GM18873 (cell line): ENCODE measurements around the gene CRYZ.

ENCODE experiments used
- ATAC-seq: cut with Tn5 transposase; IDR thresholded peaks from one replicate; pipeline ENCODE4 v1.9.1; 2021; ENCODE audit warnings: mild to moderate bottlenecking, moderate library complexity, moderate number of reproducible peaks; ENCODE audit not compliant: unreplicated experiment, low FRiP score

CRYZ gene

DNA sequence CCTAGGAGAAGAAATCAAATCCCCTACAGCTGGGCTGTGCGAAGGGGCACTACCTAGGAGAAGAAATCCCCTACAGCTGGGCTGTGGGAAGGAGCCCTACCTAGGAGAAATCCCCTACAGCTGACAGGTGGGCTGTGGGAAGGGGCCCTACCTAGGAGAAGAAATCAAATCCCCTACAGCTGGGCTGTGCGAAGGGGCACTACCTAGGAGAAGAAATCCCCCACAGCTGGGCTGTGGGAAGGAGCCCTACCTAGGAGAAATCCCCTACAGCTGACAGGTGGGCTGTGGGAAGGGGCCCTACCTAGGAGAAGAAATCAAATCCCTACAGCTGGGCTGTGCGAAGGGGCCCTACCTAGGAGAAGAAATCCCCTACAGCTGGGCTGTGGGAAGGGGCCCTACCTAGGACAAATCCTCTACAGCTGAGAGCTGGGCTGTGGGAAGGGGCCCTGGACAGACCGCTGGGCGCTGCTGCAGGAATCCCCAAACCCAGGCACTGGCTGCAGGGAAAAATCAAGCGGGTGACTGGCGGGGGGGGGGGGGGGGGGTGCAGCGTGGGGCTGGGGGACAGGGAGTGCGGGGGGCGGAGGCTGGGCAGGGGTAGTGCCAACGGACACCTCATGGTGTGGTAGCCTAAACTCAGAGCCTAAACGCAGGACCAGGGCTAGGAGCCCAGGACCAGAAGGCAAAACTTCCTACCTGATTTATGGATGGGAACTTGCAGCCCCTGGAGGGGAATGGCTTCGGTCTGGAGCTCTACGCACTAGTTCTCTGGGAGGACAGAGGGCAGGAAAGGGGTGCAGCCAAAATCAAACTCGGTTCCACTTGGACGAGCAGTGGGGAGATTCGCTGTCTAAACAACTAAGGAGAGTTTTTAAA, 541 bp downstream of the CRYZ start:
- ATAC-seq = peak; percentile 23

DNA sequence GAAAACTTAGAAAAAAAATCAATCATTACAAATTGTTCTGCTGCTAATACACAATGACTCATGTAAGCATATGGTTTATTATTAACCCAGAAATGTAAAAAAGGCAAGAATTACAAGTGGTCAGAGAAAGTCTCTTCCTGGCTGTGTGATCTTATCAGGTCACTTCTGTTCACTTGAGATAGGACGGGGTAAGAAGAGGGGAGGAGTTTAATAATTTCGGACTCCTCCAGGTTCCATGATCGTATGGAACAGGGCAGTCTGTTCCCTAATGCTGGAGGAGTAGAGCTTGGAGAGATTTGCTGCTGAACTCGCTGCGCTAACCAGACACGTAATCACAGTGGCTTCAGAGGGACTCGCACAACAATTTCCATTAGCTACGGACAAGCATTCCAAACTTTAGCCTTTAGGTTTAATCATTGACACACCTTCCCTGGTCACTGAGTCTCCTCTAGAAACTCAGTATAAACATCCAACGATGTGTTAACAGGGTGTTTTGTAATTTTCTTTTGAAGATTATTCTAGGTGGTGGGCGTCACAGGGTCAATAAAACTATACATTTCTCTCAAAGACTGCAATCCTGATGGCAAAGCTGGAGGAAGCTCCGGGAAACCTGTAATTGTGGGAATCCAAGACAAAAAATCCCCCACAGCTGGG, 1.3 kb downstream of the CRYZ start:
- peak; percentile 28 for ATAC-seq

DNA sequence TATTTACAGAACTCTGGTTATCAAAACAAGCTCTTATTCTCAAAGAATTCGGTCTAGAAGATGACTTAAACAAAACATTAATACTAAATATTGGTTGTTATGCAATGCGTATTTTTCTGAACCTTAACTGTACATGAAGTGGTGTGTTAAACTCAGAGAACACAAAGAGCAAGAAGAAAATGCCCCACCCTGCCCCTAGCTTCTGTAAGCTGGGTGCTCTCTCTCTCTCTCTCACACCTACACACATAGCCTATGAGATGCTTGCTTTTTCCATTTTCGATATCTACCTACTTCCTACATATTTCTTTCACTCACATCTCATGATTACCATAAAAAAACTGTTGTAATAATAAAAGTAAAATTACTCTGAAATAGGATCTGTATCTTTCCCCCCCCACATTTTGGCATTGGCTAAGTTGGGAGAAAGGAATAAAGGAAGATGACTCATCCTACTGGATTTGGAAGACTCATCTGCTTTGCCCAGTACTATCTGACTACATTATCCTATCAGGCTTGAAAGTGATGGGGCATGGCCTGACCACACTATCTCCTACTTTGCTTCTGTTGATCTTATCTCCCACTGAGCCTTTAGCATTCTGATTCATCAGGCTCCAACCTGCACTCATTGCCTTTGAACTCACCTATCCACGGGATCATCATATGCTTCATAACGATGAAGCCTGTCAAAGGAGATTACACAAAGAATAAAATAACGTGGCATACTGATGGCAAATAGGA, 2.9 kb downstream of the CRYZ start:
- no peak for ATAC-seq

DNA sequence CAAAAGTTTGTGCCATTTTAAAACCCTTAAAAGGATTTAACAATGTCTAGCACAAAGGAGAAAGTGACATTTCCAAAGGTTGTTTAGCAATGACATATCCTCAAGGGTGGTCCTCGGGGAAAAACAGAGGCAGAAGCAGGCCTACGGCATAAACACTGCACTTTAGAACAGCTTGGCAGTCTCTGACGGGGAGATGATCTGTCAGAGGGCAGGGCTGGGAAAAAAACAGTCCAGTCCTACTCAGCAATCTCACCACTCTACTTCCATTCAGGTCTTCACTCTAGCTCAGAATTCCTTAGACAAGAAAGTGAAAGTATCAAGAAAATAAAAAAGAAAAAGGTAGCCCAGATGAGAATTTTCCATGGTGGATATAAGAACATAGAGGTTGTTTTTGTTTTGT, 4.1 kb downstream of the CRYZ start:
- ATAC-seq = no peak

DNA sequence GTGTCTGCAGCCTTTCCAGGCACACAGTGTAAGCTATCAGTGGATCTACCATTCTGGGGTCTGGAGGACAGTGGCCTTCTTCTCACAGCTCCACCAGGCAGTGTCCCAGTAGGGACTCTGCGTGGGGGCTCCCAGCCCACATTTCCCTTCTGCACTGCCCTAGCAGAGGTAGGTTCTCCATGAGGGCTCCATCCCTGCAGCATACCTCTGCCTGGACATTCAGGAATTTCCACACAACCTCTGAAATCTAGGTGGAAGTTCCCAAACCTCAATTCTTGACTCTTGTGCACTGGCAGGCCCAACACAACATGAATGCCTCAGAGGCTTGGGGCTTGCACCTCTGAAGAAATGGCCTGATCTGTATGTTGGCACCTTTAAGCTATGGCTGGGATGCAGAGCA, 6.8 kb downstream of the CRYZ start:
- no peak for ATAC-seq

DNA sequence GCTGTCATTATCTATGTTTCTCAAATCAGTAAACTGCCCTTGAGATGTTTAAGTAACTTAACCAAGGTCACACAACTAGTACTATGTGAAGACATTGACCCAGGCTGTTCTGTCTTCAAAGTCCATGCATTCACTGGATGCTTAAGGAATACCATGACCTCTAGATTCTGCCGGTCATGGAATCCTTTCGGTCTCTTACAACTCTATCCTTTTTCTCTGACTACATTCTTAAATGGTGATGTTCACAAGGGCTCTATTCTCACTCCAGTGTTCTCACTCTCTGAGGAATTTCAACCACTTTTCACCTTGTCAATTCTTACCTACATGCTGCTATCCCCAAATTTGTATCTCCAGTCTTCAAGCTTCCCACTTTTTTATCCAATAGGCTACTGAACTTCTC, 15.2 kb downstream of the CRYZ start:
- no peak for ATAC-seq

DNA sequence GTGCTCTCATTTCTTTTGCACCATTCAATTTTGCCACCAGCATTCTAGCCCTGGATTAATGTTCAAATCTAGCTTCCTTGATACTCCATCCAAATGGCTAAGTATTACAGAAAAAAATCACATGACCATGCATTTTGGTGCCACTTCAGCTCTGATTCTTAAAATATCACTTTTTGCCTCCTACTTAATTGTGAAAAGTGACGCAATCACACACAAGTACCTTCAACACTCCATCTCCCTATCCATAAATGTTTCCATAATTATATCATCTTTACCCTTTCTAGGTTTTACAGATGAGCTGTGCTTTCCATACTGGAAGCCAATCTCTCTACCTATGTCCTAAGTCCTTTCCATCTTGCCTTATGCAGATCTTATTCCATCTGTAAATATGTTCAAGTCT, 16.0 kb downstream of the CRYZ start:
- no peak for ATAC-seq

DNA sequence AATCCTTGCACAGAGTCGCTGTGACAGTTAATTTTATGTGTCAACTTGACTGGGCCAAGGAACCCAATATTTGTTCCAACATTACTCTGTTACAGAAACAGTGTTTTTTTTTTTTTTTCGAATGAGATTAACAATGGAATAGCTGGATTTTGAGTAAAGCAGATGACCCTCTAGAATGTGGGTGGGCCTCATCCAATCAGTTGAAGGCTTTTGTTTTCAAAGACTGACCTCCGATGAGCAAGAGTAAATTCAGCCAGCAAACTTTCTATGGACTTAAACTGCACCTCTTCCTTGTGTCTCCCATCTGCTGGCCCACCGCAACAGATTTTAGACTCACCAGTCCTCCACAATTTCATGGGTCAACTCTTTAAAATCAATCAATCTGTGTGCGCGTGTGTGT, 17.0 kb downstream of the CRYZ start:
- no peak for ATAC-seq

DNA sequence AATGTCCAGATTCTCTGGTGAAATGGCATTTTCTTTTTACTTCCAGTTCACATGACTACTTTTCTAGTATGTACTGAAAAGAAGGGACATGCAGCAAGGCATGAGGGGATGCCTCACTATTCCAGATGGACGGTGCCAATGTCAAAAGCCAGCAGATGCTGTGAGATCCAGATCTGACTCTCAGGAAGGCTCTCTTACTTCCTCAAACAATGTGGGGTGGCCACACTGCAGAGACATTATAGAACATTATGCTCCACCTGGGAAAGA, 17.7 kb downstream of the CRYZ start:
- ATAC-seq = no peak

DNA sequence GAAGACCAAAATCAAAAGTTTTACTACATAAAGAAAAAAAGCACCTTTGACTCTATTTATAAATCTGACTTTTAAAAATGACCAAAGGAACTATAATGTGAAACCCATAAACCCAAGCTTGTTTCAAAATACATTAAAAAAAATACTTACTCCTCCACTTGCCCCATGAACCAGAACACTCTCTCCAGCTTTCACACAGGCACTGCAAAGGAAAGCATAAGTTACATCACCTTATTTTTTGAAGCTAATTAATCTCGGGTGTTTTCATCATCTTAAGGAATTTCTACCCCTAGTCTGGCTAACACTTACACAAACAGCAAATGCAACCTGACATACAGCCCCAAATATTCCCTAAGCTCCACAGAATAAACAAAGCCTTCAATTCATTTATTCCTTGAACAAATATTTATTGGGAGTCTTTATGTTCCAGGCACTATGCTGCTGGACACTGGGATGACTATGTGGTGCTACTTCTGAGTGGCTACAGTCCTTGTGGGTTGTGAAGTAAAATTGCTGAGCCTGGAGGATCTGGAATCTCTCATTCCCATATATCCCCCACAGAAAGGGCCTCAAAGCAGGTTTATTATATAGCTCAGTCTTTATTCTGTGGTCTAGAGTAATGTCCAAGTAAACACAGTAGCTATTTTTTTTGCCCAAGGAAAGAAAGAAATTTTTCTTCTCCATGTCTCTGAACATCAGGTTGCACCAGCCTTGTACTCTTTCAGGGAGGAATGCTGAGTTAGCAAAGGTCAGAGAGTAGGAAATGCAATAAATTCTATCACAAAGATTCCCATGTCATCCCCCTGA, 18.2 kb downstream of the CRYZ start:
- no peak for ATAC-seq

DNA sequence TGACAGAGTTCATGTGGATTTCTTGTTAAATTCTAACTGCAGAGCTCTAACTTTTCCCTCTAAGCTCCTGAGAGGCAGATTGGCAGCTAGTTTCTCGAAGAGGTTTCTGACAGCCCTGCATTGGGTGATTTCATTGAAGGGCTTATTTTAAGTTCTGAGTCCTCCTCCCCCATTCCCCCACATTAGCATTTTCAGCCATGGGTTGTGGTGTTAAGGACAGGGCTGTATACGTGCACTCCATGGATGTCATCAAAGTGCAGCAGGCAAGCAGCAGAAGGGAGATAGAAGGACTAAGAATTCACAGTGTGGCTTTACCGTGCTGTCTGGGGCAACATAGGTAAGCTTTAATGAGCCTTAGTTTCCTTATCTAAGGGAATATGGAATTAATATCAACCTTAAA, 19.0 kb downstream of the CRYZ start:
- no peak for ATAC-seq

DNA sequence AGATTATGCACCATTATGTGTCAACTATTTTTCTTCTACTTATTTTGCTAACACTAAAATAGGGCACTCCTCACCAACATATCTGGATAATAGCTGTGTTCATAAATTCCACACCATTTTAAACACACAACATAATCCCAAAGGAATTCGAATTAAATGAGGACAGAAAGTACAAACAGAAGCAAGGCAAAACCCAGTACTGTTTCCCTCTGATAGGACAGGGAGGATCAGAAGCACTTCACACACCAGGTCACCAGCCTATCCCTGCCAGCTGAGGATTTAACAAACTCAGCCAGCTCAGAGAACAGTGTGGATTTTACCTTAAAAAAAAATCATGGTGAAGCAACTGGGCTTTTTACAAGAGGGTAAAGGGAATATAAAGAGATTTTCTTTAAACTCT, 20.0 kb downstream of the CRYZ start:
- ATAC-seq = no peak

DNA sequence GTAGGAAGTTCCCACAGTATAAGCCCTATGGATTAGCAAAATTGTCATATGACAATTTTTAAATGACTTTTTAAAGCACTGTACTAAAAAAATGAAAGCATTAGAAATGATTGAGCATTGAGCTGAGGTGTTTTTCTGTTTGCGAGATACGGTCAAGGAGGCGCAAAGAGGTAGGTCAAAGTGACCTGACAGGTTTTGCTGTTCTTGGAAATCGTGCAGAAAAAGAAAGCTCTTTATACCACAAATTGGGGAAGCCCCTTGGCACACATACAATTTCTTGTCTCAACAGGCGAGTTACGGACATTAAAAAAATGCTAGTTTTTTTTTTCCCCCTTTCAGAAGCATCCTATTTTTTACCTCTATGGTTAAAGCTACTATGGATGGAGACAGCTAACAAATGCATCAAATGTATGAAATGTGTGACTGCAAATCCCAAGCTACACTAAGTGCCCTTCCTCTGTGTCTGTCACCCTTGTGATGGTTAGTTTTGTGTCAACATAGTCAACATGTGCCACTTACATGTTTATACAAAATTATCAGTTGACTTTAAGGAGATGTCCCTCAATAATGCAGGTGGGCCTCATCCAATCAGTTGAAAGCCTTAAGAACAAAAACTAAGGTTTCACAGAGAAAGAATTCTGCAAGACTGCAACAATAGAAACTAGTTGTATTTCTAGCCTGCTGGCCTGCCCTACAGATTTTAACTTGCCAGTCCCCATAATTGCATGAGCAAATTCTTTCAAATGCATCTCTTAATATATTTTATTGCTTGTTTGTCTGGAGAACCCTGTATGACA, 29.3 kb downstream of the CRYZ start:
- ATAC-seq = no peak

DNA sequence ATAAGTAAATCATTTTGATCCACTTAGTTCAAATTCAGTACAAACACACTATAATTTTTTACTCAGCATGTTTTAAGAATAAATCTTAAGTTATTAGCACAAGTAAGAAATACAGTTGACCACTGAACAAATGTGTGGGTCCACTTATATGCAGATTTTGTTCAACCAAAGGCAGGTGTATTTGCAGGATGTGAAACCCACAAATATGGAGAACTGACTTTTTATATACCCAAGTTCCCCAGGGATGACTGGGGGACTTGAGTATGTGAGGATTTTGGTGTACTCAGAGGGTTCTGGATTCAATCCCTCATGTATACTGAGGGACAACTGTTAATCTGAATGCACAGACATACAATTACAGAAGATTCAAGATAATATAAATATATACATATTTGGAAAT, 33.5 kb downstream of the CRYZ start:
- no peak for ATAC-seq

DNA sequence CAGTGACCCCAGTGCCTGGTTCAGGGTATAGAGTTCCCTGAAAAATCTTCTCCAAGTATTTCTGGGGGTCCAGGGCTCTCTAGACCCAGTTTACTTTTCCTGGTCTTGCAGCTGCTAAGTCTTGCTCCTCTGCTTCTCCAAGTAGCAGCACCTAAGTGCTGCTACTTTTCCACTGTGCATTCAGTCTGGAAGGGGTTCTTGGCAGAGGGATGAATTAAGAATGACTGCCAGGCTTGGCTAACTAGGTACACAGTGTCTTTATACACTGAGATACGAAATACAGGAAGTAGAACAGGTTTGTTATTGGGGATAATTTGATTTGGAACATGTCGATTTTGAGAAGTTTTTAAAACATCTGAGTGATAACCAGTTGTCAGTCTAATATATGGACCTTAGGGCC, 35.0 kb downstream of the CRYZ start:
- no peak for ATAC-seq

DNA sequence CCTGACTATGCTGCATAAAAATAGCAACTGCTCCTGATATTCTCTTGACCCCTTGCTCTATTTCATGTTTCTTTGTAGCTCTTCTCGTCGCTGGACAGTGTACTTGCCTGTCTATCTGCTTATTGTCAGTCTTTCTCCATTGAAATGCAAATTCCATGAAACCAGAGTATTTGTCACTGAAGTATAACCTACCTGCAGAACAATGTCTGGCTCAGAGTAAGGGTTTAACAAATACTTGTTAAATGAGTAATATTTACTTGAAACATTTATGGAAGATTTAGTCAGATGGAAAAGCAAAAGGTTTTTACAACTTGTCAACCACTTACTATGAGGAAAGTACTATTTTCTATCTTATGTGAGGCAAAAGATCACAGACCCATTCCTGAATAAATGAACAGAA, 39.4 kb downstream of the CRYZ start:
- no peak for ATAC-seq

DNA sequence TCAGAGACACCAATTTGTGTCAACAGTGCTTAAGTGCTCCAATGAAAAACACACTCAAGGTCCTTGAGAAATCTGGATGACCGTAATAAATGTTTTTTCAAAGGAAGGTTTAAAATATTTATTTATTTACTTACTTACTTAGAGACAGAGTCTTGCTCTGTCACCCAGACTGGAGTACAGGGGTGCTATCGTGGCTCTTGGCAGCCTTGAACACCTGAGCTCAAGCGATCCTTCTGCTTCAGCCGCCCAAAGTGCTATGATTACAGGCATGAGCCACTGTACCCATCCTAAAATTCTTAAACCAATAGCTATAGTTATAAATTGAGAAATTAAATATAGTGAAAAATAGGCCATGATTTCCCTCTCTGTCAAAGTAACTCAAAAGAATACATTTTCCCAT, 41.9 kb downstream of the CRYZ start:
- ATAC-seq = no peak

DNA sequence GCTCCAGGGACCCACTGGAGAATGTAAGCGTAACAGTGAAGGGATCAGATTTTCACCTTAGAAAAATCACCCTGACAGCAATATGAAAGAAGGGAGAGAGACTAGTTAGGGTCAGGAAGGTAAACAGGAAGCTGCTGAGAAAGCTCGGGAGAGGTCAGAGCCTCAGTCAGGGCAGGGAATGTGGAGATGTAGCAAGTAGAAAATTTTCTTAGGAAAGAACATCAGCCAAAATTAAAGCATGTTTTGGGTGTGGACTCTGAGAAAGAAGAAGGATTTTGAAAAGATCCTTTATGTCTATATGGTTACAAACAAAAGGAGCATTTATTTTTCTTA, 42.5 kb downstream of the CRYZ start:
- ATAC-seq = no peak

DNA sequence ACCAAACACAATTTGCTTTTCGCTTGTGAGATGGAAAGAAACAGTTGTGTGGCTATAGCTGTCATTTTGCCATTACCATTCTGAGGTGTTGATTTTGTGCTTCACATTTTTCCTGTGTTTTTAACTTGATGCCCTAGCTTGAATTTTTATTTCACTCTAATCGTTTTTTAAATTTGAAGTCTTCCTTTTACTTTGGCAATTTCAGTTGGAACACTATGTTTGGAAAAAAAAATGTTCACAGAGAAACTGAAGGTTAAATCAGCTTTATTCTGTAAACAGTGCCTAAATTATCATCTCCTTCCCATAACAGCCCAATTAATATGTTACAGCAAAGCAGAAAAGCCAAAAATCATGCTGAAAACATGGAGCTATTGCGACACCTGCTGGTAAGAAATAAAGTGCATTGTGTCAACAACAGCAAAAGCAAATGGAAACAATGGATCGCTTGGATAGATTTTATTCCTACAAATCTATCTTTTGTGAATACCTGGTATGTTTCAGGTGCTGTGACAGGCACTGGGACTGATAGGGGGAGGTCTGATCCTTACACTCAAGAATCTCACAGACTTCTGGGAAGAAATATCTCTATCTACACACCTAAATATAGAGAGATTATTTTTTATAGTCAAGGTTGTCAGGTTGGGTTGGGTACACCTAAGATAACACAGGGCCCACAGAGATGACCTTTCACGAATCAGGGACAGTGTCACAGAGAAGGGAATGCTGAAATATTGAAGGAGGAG, 43.1 kb downstream of the CRYZ start:
- ATAC-seq = peak; percentile 69

DNA sequence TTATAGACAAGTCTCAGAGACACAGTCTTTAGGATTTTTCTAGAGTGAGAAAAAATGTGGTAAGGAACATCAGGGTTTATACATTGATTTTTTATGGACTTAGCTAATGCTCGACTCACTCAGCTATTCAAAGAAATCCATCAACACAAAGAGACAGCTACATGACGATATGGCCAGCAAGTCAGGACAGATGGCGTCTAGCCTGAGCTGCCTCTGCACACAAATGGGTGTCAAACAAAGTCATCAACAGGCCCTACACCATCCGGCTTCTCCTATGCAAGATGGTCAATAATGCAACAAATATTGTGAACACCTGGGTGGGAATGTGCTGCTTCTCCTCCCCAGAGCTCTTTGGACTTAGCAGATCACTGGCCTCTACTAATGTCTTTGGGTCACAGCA, 45.9 kb downstream of the CRYZ start:
- no peak for ATAC-seq
